IPS-20b (cell line): Measurements from ENCODE around the gene RBM4.
"Not testable (repeated sequence)": the region's sequence is repeated elsewhere in the genome, so short reads cannot be mapped to it uniquely, and the experiment has no call there.

Experiments used
- H3K27ac ChIP-seq: one replicate; pipeline ENCODE4 v1.5.1; 2013; ENCODE audit warnings: low read length
- H3K27me3 ChIP-seq: 2 replicates; pipeline ENCODE4 v1.6.1; 2013; ENCODE audit warnings: mild to moderate bottlenecking, low read length, inconsistent platforms; ENCODE audit not compliant: insufficient read depth
- H3K36me3 ChIP-seq: 2 replicates; pipeline ENCODE4 v1.6.1; 2013; ENCODE audit warnings: low read depth, mild to moderate bottlenecking, inconsistent platforms, low read length, moderate library complexity; ENCODE audit not compliant: insufficient read depth
- H3K4me1 ChIP-seq: 2 replicates; pipeline ENCODE4 v1.6.1; 2013; ENCODE audit warnings: mild to moderate bottlenecking, control low read depth, inconsistent platforms, low read length, moderate library complexity; ENCODE audit not compliant: insufficient read depth
- H3K4me3 ChIP-seq: 2 replicates; pipeline ENCODE4 v1.5.1; 2013; ENCODE audit warnings: mild to moderate bottlenecking, low read length, inconsistent platforms
- H3K9ac ChIP-seq: 2 replicates; pipeline ENCODE4 v1.6.1; 2013; ENCODE audit warnings: low read depth, mild to moderate bottlenecking, inconsistent platforms, low read length, moderate library complexity
- H3K9me3 ChIP-seq: 2 replicates; pipeline ENCODE4 v1.6.1; 2013; ENCODE audit warnings: mild to moderate bottlenecking, low read depth, low read length, inconsistent platforms; ENCODE audit not compliant: insufficient read depth

The RBM4 gene

GRCh38 chr11:66638177-66639065 lies at the start of gene RBM4:
TSS of gene RBM4 (plus strand) at chr11:66638703. CDS start at chr11:66639712, 1,009 bp downstream.
- Histone ChIP-seq H3K4me3 (peak within 1 kb of the TSS; percentile 94), H3K9me3 (no peaks in the 10 kb centered on the region), H3K4me1 (peaks cover 30% of the 10 kb centered on the region; the same call in 1 of the 2 replicates), H3K27ac (peak within 1 kb of the TSS; percentile 91), H3K27me3 (no peaks in the 10 kb centered on the region), H3K36me3 (peaks cover 68% of the 10 kb centered on the region), H3K9ac (peak within 1 kb of the TSS; percentile 98)

- H3K4me3 ChIP-seq, H3K36me3 ChIP-seq, H3K4me1 ChIP-seq, H3K27ac ChIP-seq, H3K9ac ChIP-seq: not testable (repeated sequence)
- H3K27me3 ChIP-seq, result peaks cover 13% of the 10 kb centered on the region; the same call in 1 of the 2 replicates
- H3K9me3 ChIP-seq, result peaks cover 21% of the 10 kb centered on the region; the same call in 1 of the 2 replicates
Observed at GRCh38 chr11:66589315-66589714, 49.2 kb upstream of the RBM4 start.

GRCh38 chr11:66589996-66590675 lies 48.4 kb upstream of the RBM4 start:
- H3K36me3 ChIP-seq, result no peaks in the 10 kb centered on the region
- H3K9ac ChIP-seq, result no peak overlapping the region
- no peak overlapping the region for H3K4me3 ChIP-seq
- H3K9me3 ChIP-seq, result peaks cover 21% of the 10 kb centered on the region; the same call in 1 of the 2 replicates
- H3K27ac ChIP-seq, result no peak overlapping the region
- peaks cover 13% of the 10 kb centered on the region; the same call in 1 of the 2 replicates for H3K27me3 ChIP-seq
- H3K4me1 ChIP-seq, result no peaks in the 10 kb centered on the region

- Histone ChIP-seq H3K27ac (no peak overlapping the region), H3K9ac (no peak overlapping the region), H3K4me1 (no peaks in the 10 kb centered on the region), H3K27me3 (peaks cover 13% of the 10 kb centered on the region; the same call in 1 of the 2 replicates), H3K4me3 (no peak overlapping the region), H3K9me3 (peaks cover 21% of the 10 kb centered on the region; the same call in 1 of the 2 replicates), H3K36me3 (no peaks in the 10 kb centered on the region)
Observed at GRCh38 chr11:66591175-66591574, 47.3 kb upstream of the RBM4 start.

GRCh38 chr11:66592457-66593302 lies 45.8 kb upstream of the RBM4 start, which contains the start of the genes CCDC87 and CCS:
TSS of gene CCDC87 (minus strand) at chr11:66593063. CDS start at chr11:66593015, 48 bp downstream.
TSS of gene CCS (plus strand) at chr11:66593185. CDS start at chr11:66593262, 77 bp downstream.
- Histone ChIP-seq H3K9ac (peak within 1 kb of the TSS; percentile 83; the same call in 1 of the 2 replicates), H3K27ac (no peak within 1 kb of the TSS), H3K36me3 (0 out of 2 replicates have a peak, but pooled peaks cover 3% of the 10 kb centered on the region), H3K27me3 (peaks cover 13% of the 10 kb centered on the region; the same call in 1 of the 2 replicates), H3K4me3 (peak within 1 kb of the TSS; percentile 85), H3K9me3 (peaks cover 21% of the 10 kb centered on the region; the same call in 1 of the 2 replicates), H3K4me1 (no peaks in the 10 kb centered on the region)

- Histone ChIP-seq H3K4me3 (peak overlapping the region; percentile 85), H3K27ac (no peak overlapping the region), H3K27me3 (peaks cover 13% of the 10 kb centered on the region; the same call in 1 of the 2 replicates)
Observed at GRCh38 chr11:66593303-66593635, 45.2 kb upstream of the RBM4 start.

GRCh38 chr11:66593650-66594049 lies 44.9 kb upstream of the RBM4 start:
- H3K4me1 ChIP-seq, result no peaks in the 10 kb centered on the region
- no peak overlapping the region for H3K27ac ChIP-seq
- H3K4me3 ChIP-seq, result peak overlapping the region; percentile 85
- peaks cover 21% of the 10 kb centered on the region; the same call in 1 of the 2 replicates for H3K9me3 ChIP-seq
- peaks cover 13% of the 10 kb centered on the region; the same call in 1 of the 2 replicates for H3K27me3 ChIP-seq
- H3K9ac ChIP-seq, result peak overlapping the region; percentile 83; the same call in 1 of the 2 replicates
- H3K36me3 ChIP-seq, result 0 out of 2 replicates have a peak, but pooled peaks cover 3% of the 10 kb centered on the region

More at GRCh38 chr11:66593303-66593635, 45.2 kb upstream of the RBM4 start:
- Histone ChIP-seq H3K9ac (peak overlapping the region; percentile 83; the same call in 1 of the 2 replicates), H3K9me3 (peaks cover 21% of the 10 kb centered on the region; the same call in 1 of the 2 replicates), H3K4me1 (no peaks in the 10 kb centered on the region), H3K36me3 (0 out of 2 replicates have a peak, but pooled peaks cover 3% of the 10 kb centered on the region)

- H3K4me1 ChIP-seq, result no peaks in the 10 kb centered on the region
- H3K9me3 ChIP-seq, result peaks cover 15% of the 10 kb centered on the region; the same call in 1 of the 2 replicates
- H3K27ac ChIP-seq, result no peak overlapping the region
- H3K36me3 ChIP-seq, result peaks cover 18% of the 10 kb centered on the region; the same call in 1 of the 2 replicates
- H3K4me3 ChIP-seq, result no peak overlapping the region
- H3K27me3 ChIP-seq, result peaks cover 13% of the 10 kb centered on the region; the same call in 1 of the 2 replicates
- no peak overlapping the region for H3K9ac ChIP-seq
Observed at GRCh38 chr11:66595245-66595904, 43.1 kb upstream of the RBM4 start.

- Histone ChIP-seq H3K36me3 (peaks cover 31% of the 10 kb centered on the region), H3K27me3 (no peaks in the 10 kb centered on the region), H3K4me3 (no peak overlapping the region), H3K9me3 (no peaks in the 10 kb centered on the region), H3K4me1 (no peaks in the 10 kb centered on the region), H3K9ac (no peak overlapping the region), H3K27ac (no peak overlapping the region)
Observed at GRCh38 chr11:66598993-66599392, 39.5 kb upstream of the RBM4 start.

GRCh38 chr11:66600219-66600618 lies 38.3 kb upstream of the RBM4 start:
- no peak overlapping the region for H3K4me3 ChIP-seq
- H3K9me3 ChIP-seq, result no peaks in the 10 kb centered on the region
- peaks cover 41% of the 10 kb centered on the region for H3K36me3 ChIP-seq
- no peak overlapping the region for H3K9ac ChIP-seq
- H3K27me3 ChIP-seq, result no peaks in the 10 kb centered on the region
- no peaks in the 10 kb centered on the region for H3K4me1 ChIP-seq
- H3K27ac ChIP-seq, result no peak overlapping the region
